Neural cell (in vitro differentiated cells): ENCODE data around the gene HDAC10.

Source experiments
- CTCF ChIP-seq: fragments of 450-650 bp; IDR thresholded peaks from 2 replicates; pipeline ENCODE4 v1.5.1; 2014; ENCODE audit warnings: antibody characterized with exemption, mild to moderate bottlenecking, moderate library complexity; ENCODE audit not compliant: poor library complexity, severe bottlenecking
- EP300 ChIP-seq: fragments of 450-650 bp; conservative IDR thresholded peaks from 2 replicates; pipeline ENCODE4 v1.6.1; 2014; ENCODE audit warnings: antibody characterized with exemption, mild to moderate bottlenecking, moderate library complexity; ENCODE audit not compliant: poor library complexity, severe bottlenecking
- EZH2 ChIP-seq: fragments of 200-600, 300-800 bp; shearing (Covaris generic), sonication (generic); IDR thresholded peaks from 2 replicates; pipeline ENCODE4 v1.6.1; 2014; ENCODE audit warnings: antibody characterized with exemption, low read length, borderline replicate concordance, mild to moderate bottlenecking; ENCODE audit not compliant: insufficient read depth, poor library complexity, severe bottlenecking
- MXI1 ChIP-seq: fragments of 450-650 bp; conservative IDR thresholded peaks from 2 replicates; pipeline ENCODE4 v1.6.1; 2014; ENCODE audit warnings: antibody characterized with exemption, mild to moderate bottlenecking; ENCODE audit not compliant: poor library complexity, severe bottlenecking
- POLR2AphosphoS5 ChIP-seq: IDR thresholded peaks from 2 replicates; pipeline ENCODE4 v1.6.1; 2012
- RAD21 ChIP-seq: fragments of 450-650 bp; conservative IDR thresholded peaks from 2 replicates; pipeline ENCODE4 v1.6.1; 2014; ENCODE audit warnings: antibody characterized with exemption, mild to moderate bottlenecking, moderate library complexity
- REST ChIP-seq: IDR thresholded peaks from 2 replicates; pipeline ENCODE4 v1.6.1; 2012; ENCODE audit warnings: borderline replicate concordance
- SMC3 ChIP-seq: fragments of 450-650 bp; conservative IDR thresholded peaks from 2 replicates; pipeline ENCODE4 v1.6.1; 2014; ENCODE audit warnings: antibody characterized with exemption, mild to moderate bottlenecking, moderate library complexity; ENCODE audit not compliant: poor library complexity
- TAF1 ChIP-seq: IDR thresholded peaks from 2 replicates; pipeline ENCODE4 v1.6.1; 2012; ENCODE audit warnings: low read depth

DNA sequence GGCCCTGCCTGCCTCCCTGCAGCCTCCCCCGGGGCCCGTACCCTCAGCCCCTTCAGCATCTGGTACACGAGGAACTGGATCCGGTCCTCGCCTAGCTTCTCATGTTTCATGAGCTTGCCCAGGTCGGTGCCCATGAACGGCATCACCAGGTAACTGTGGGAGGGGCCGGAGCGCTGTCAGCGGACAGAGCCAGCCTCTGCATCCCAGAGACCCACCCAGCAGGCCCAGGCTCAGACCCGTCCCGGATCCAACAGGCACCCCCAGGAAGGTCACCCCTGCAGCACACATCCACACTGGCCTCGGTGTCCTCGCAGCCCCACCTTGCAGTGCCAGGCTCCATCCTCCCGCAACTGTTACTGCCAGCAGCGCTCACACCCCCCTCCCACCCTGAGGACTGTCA, 6.0 kb upstream of the HDAC10 start:
- TF ChIP-seq CTCF = no peak
- TF ChIP-seq SMC3 = no peak
- TF ChIP-seq EP300 = no peak
- no peak for TF ChIP-seq EZH2
- no peak for TF ChIP-seq MXI1
- TF ChIP-seq POLR2AphosphoS5 = no peak
- TF ChIP-seq REST = no peak
- no peak for TF ChIP-seq RAD21
- no peak for TF ChIP-seq TAF1
